Lung microvascular endothelial cell (primary cell): ENCODE data around the gene FANCI. TPM values are rescaled to one million over a fixed set of nuclear protein-coding genes. Genes with fewer than 3 reads are reported as not detected.

Experiments
- DNase-seq, 2 donors: peaks; one replicate each; pipeline versions ENCODE4 v3.0.0 to v3.0.0-alpha.2; 2010; ENCODE audit warnings: low read depth in 2 of 2
- total RNA-seq: library from RNA; depleted of rRNA; stranded (reverse); fragments of >200 nt; gene quantifications from 2 replicates; pipeline ENCODE4 v1.2.1, GENCODE V29; 2014

Gene FANCI
- total RNA-seq, 1 donor from 2014 or later = 9.7 TPM

DNA sequence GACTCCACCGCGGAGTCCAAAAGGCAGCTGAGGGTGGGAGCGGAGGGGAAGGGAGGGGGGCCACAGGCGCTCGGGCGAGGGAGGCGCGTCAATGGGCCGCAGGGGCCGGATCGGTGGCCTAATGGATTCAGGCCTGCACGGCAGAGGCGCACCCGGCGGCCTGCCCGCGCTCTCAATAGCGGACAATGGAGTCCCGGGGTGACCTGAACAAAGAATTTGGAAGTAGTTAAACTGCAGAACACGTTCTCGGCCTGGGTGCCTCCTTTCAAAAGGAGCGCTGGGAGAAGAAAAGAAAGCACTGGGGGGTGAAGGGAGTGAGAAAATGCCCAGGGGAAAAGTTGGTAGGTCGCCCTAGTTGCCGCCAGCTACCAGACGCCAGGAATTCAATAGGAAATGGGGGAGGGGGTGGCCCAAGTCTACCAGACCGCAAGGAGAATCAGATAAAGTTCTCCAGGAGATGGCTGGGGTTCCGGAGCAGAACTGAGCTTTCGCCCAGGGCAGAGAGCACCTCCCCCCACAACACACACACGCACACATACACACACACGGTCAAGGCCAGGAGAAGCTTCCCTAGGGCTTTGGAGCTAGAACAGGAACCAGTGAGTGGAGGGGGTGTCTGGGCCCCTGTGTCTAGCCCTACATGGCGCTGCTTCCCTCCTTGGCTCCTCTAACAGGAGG, 116.7 kb downstream of the FANCI start:
- no peak for DNase-seq

DNA sequence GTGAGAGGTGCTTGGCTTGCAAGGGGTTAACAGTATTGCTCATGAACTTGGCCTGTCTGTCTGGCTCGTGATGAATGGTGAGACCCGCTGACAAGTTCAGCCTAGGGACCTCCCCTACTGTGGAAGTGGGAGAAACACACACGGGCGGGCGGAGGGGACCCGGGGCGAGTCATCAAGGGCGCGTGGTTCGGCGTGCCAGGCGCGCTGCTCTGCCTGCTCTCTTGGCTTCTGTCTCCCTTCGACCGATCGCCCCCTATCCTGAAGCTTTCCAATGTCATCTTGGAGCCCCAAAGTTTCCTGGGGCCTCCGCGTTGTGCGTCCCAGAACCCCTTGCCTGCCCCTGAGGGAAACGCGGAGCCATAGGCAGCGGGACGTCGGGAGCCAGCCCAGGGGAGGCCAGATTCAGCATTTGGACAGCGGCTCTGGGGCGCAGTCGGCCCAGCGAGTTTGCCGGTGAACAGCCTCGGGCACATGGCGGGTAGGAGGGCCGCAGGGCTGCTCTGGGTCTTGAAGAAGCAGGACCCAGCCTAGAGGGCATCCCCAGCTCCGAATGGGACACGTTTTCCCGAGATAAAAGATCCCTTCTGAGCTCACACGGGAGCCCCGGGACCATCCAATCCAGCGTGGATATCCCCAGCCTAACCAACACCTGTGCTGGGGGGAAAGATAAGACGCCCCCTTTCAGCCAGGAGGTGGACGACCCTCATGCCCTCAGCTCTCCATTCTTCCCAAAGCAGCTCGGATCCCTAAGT, 117.8 kb downstream of the FANCI start:
- peak; percentile 72 to 78 for DNase-seq

DNA sequence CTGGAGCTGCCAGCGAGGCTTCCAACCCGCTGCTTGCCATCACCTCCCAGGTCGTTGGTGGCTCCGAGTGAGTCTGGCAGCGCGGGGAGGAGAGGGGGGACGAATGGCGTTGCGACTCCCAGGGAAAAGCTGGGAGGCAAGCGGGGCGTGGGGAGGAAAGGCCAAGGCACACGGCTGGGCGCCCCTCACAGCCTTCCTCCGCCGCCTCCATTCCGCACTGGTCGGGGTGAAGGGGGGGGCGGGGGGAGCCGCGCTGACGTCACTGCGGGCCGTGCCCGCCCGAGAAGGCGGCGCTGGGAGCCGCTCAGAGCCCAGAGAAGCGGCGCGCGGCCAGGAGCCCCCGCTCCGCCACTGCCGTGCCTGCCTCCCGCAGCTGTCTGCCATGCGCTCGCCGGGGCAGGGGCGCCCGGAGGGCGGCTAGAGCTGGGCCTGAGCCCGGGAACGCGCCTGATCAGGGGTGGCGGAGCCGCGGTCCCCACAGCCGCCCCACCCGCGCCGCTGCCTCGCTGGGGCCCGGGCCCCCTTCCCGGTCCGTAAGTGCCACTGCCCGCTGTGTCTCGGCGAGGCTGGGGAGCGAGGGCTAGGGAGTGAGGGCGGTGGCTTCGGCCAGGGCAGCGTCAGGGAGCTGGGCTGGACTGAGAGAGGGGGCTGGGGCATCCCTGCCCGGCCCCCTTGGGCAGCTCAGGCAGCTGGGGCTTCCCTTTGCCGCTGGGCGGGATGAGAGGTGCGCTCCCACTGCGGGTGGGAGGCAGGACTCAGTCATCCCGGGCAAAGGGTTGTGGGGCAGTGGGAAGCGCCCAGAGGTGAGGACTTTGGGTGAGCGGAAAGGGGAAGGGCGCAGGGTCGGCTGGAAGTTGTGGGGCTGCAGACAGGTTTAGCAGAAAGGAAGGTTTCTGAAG, 118.7 kb downstream of the FANCI start:
- DNase-seq = no peak

DNA sequence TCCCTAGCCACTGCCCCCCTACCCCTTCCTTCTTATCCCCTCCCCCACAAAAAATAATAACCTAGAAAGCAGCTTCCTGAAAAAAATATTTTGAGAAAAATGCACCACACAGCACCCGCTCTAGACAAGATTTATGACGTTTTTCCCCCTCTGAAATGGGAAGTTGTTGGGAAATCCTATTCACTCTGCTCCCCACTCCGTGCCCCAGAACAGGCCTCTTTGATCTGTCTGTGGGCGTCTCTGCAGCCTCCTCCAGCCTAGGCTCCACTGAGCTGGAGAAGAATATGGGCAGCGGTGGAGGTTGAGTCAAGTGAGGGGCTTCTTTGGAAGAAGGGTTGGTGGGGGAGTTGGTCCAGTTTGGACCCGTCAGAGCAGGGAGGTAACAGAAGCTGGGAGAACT, 119.4 kb downstream of the FANCI start:
- DNase-seq = no peak

DNA sequence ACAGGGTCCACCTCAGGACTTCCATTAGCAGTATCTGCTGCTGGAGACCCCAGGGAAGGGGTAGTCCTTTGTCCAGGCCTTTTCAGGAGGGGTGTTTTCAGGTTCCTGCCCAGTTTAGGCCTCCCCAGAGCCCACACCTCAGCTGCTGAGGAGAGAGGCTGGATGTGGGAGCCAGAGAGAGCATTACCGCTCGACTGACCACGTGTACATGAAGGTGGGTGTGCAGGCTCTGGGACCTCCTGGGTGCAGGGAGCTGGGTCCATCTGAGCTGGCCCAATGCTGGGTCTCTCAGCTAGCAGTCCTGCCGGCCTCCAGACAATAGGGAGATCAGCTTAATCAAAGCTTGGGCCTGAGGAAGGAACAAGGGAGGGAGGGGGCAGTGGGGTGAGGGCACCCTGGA, 120.0 kb downstream of the FANCI start:
- no peak for DNase-seq

DNA sequence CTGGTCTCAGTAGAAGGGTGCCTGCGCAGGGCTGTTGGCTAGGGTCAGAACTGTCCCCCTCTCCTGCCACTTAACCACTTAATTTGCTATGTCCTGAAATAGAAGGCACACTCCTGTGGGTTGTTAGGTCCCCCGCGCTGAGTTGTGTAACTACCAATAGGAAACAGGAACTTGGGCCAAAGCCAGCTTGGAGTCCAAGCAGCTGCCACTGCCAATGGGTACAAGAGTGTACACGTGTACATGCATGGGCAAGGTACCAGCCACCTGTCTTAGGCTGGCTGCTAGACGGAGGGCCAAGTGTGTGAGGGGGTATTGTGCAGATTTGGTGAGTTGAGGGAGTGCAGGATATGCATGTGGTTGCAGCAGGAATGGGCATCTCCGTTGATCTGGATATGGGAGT, 120.6 kb downstream of the FANCI start:
- no peak for DNase-seq

DNA sequence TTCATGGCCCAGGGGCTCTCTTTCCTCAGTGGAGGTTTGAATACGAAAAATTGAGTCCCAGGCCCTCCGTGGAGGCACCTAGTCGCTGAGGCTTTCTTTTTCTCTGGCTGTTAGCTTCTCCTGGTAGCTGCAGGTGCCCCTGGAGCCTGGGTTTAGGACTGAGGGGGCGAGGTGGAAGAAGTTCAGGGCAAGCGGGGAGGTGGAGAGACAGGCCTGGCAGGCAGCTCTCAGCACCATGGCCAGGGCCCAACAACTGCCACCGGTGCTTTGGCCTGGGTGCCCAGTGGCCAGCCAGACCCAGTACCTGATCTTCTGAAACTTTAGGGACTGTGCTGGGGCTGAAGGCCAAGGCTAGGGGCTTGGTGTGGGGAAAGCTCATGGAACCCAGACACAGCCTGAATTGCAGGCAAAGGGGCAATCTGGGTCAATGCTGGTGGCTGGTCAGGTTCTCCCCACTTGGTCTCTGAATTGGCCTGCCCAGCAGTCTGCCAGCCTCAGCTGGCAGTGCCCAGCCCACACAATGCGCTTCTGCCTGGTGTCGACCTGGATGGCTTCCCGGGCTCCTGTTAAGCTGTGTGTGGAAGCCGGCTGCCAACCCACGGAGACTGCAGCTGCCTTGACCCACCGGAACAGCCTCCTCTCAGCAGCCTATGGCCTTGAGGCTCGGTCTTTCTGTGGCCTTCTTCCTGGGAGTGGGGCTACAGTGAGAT, 121.1 kb downstream of the FANCI start:
- no peak for DNase-seq

DNA sequence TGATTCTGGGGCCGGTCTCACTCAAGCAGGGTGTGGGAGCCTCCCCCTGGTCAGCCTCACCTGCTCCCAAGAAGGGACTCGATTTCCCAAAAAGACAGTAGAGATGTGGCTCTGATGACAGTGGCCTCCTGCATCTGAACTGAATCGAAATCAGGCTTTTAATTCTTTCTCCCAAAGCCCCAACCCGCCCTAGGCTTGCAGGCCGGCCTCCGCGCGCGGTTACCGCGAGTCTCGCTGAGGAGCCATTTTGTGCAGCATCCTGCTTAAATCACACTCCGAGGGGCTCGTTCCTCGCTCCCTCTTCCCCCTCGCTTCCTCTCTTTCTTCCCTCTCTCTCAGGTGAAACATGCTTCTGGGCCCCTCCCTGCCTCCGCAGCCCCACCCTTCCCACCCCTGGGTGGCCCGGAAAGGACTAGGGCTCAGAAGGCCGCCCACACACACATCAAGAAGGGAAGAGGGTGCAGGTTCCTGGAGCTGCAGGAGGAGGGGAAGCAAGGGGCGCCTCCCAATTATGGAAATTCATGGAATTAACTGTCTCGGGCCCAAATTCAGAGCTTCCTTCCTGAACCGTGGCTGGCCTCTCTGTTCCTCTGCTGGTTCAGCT, 121.8 kb downstream of the FANCI start:
- DNase-seq = no peak

Other genes starting within 250 kb of the FANCI start
- gene ABHD2, start 155.5 kb upstream of the FANCI start, total RNA-seq = 27.5 and 48.2 TPM in 2 replicates
- gene RLBP1, start 22.4 kb upstream of the FANCI start, total RNA-seq = not detected in 2 replicates
- 42.3 and 63.7 TPM in 2 replicates for gene POLG, start 90.8 kb downstream of the FANCI start, total RNA-seq